ENCODE measurements around the gene NAV2.
A peak's percentile ranks its signal among the peaks of the same experiment; 100 is the strongest.

Gene NAV2

GRCh38 chr11:19753451-19754106 lies 40.9 kb downstream of the NAV2 start:
- DNase-seq, result peak in 1 of 2 experiments; percentile 60

- no peak for DNase-seq
Observed at GRCh38 chr11:19756675-19757475, 44.2 kb downstream of the NAV2 start.

- DNase-seq, result no peak
Observed at GRCh38 chr11:19759389-19759788, 46.8 kb downstream of the NAV2 start.

GRCh38 chr11:19762266-19762665 lies 49.6 kb downstream of the NAV2 start:
- no peak for DNase-seq

- no peak for DNase-seq
Observed at GRCh38 chr11:19763330-19763729, 50.7 kb downstream of the NAV2 start.

GRCh38 chr11:19766206-19766605 lies 53.6 kb downstream of the NAV2 start:
- DNase-seq, result no peak

GRCh38 chr11:19766810-19767209 lies 54.2 kb downstream of the NAV2 start:
- DNase-seq, result no peak

- no peak for DNase-seq
Observed at GRCh38 chr11:19767627-19768151, 55.1 kb downstream of the NAV2 start.

- no peak for DNase-seq
Observed at GRCh38 chr11:19768197-19768596, 55.6 kb downstream of the NAV2 start.

GRCh38 chr11:19768815-19769214 lies 56.2 kb downstream of the NAV2 start:
- DNase-seq, result no peak

GRCh38 chr11:19769820-19770219 lies 57.2 kb downstream of the NAV2 start:
- no peak for DNase-seq

GRCh38 chr11:19770277-19770676 lies 57.6 kb downstream of the NAV2 start:
- DNase-seq, result no peak

- no peak for DNase-seq
Observed at GRCh38 chr11:19771463-19771862, 58.8 kb downstream of the NAV2 start.

GRCh38 chr11:19772480-19772879 lies 59.8 kb downstream of the NAV2 start:
- DNase-seq, result no peak

- DNase-seq, result no peak
Observed at GRCh38 chr11:19774329-19774728, 61.7 kb downstream of the NAV2 start.

GRCh38 chr11:19774817-19775580 lies 62.4 kb downstream of the NAV2 start:
- DNase-seq, result no peak

GRCh38 chr11:19775622-19776021 lies 63.0 kb downstream of the NAV2 start:
- no peak for DNase-seq

- DNase-seq, result no peak
Observed at GRCh38 chr11:19777039-19777376, 64.4 kb downstream of the NAV2 start.

- no peak for DNase-seq
Observed at GRCh38 chr11:19777377-19778102, 64.9 kb downstream of the NAV2 start.

- DNase-seq, result no peak
Observed at GRCh38 chr11:19779740-19780139, 67.1 kb downstream of the NAV2 start.

GRCh38 chr11:19781351-19781750 lies 68.7 kb downstream of the NAV2 start:
- DNase-seq, result no peak

- no peak for DNase-seq
Observed at GRCh38 chr11:19785265-19785664, 72.6 kb downstream of the NAV2 start.

GRCh38 chr11:19786644-19787043 lies 74.0 kb downstream of the NAV2 start:
- DNase-seq, result no peak

Measured in NCI-H187 (cell line).